DMS114 treated with DMSO at 0.1 percent for 48 hours (cell line): Measurements from ENCODE around the gene SPIRE2.

Experiments
- DNase-seq: peaks from one replicate; lab custom pipeline; 2025; ENCODE audit not compliant: unreplicated experiment; lab: John Stamatoyannopoulos, UW

The SPIRE2 gene

DNA sequence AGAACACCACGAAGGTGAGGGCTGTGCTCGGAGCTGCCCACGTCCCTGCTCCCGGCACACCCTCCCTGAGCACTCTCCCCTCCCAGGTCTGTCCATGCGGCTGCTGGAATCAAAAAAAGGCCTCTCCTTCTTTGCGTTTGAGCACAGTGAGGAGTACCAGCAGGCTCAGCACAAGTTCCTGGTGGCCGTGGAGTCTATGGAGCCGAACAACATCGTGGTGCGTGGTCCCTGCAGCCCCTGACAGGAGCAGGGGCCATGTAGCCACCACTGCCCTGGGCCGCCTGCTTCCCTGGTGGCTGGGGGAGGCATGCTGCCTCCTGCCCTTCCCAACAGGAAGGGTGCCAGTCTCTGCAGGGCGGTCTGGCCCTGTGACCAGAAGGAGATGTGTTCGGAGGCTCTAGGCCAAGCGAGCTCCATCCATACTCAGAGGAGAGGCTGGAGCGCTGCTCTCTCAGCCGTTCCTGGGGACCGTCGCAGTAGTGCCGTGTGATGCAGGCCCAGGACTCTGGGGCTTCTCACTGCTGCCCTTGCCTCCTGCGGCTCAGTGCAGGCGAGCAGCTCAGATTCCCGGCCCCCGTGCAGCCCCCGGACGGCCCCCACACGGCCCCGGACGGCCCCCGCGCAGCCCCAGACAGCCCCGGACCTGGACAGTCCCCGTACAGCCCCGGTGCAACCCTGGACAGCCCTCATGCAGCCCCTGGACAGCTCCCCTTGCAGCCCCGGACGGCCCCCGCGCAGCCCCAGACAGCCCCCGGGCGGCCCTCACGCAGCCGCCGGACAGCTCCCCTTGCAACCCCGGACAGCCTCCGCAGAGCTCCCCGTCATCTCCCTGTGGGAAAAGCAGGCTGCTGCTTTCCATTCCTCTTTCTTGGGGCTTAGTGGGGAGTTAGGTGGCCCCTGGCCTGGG is 65.6 kb downstream of the SPIRE2 start:
- DNase-seq: no peak

DNA sequence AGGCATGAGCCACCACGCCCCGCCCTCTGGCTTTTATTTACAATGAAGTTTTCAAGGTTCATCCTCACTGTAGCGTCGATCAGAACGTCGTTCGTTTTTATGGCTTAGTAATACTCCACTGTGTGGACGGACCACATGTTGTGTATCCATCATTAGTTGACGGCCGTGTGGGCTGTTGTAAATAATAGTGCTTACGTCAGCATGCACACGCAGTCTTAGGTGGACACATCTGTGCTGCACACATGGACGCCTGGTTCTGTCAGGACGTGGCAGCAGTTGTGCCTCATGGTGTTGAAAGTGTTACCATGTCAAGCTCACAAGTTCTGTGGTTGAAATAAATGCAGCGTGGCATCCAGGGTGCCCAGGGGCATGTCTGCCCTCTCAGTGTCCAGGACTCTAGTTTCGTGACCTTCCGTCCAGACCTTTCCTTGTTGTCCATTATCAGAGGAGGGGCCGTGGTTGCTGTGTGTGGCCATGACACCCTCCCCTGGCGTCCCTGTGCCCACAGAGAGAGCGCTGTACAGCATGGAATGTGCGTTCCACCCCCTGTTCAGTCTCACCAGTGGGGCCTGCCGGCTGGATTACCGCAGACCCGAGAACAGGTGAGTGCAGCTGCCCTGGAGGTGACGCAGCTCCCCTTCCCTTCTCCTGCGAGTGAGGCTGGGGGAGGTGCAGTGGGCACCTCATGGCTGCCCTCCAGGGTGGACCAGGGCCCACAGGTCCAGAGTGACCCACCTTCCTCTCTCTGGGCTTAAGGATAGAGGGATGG is 67.4 kb downstream of the SPIRE2 start:
- no peak for DNase-seq

DNA sequence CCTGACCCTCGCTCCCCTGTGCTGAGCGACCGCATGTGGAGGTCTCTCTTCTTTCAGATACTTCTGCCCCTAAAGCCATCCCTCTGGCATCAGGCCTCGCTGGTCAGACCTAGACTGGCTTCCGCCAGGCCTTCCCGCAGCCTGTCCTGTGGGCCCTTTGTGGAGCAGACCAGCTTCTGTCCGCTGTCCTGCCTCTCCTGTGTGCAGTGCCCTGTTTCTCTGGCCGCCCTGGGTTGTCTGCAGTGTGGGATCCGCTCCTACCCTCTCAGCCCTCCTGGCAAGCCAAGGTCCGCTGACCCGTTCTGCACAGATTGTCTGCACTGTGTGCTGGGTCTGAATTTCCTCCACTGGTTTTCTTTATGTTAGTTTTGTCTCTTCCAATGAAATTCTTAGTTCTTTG is 68.9 kb downstream of the SPIRE2 start:
- no peak for DNase-seq

DNA sequence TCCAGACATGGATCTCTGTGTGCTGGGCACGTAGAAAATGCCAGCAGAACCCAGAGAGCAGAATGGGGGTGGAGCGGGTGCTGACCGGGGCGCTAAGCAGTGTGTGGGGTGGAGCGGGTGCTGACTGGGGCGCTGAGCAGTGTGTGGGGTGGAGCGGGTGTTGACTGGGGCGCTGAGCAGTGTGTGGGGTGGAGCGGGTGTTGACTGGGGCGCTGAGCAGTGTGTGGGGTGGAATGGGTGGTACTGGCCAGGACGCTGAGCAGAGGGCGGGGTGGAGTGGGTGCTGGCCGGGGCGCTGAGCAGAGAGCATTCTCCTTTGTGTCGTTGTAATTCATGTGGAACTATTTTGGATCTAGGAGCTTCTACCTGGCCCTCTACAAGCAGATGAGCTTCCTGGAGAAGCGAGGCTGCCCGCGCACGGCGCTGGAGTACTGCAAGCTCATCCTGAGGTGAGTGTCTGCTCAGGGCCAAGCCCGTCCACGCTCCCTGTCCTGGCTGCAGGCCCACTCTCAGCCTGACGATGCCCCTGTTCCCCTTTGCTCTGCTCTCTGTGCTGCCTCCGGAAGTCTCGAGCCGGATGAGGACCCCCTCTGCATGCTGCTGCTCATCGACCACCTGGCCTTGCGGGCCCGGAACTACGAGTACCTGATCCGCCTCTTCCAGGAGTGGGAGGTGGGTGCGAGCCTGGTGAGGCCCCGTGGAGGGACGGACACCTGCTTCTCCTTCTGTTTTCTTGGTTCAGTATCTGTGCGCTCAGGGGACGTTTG is 70.1 kb downstream of the SPIRE2 start:
- DNase-seq: no peak

DNA sequence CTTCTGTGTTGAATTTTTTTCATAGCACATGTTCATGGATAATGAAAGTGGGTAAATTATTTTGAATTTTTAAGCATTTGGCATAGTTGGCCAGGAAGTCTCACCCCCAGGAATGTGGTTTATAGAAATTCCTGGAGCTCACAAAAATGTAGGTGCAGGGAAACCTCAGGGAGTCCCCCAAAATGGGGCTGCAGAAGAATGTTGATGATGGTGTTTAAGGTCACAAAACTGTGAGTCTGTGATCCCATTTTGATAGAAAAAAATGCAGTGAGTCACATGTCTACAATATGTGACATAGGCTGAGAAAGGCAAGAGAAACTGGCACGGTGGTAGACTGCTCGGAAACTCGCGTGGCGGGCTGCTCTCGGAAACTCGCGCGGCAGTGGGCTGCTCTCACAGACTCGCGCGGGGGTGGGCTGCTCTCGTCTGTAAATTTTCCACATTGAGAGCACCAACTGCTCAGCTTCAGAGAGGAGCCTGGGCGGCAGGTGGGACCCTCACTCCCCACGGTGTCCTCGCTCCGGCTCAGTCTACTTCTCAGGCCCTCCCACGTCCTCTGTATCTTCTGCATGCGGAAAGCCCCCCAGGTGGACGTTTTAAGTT is 71.7 kb downstream of the SPIRE2 start:
- no peak for DNase-seq

DNA sequence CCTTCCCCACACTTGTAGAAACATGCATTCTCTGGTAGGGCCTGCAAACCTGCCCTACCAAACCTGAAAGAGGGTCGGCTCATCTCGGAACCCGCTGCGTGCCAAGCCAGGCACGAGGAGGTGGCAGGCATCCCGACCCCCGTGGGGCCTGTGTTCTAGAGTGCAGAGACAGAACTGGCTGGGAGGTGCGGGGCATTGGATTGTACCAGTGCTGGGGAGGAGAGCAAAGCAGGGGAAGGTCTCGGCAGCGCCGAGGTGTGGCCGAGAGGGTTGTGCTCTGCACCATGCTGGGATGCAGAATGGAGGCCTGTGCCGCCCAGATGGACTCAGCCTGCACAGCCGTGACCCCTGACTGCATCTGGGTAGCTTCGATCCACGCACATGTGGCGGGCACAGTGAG is 72.6 kb downstream of the SPIRE2 start:
- DNase-seq: no peak

DNA sequence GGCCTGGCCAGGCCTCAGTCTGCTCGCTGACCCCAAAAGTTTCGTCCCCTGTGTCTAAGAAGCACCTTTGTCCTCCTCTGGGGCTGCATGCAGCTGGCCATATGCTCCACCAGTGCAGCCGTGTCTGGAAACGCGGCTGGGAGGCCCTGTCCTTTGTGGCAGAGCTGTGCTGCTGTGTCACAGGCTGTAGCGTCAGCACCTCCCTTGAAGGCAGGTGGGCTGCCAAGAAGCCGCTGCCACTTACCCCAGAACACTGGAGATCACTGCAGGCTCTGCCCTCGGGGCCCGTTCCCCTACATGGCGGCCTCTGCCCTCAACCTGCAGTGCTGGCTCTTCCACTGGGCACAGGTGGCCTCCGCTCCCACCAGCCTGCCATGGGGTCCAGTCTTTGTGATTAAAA is 74.7 kb downstream of the SPIRE2 start:
- no peak for DNase-seq

DNA sequence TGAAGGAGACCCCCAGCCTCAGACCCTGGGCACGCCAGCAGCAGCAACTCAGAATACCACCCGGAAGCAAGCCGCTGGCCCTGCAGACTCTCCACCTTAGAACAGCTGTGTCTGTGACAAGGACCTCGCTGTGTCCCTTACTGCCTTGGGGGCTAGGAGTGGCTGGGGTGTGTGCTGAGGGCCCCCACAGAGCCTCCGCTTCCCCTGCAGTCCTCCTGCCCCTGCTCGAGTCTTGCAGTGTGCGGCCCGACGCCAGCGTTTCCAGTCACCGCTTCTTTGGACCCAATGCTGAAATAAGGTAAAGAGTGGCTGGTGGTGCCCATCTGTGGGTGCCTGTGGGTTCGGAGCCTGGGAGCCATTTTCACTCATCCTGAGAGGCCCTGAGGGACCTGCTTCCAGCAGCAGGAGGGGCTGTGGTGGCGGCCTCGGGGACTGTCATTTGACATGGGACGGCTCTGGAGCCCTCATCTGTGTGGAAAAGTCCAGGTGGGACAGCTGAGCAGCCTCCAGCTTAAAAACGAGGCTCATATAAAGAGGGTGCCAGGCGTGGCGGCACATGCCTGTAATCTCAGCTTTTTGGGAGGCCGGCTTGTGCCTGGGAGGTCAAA is 75.7 kb downstream of the SPIRE2 start:
- DNase-seq: no peak

DNA sequence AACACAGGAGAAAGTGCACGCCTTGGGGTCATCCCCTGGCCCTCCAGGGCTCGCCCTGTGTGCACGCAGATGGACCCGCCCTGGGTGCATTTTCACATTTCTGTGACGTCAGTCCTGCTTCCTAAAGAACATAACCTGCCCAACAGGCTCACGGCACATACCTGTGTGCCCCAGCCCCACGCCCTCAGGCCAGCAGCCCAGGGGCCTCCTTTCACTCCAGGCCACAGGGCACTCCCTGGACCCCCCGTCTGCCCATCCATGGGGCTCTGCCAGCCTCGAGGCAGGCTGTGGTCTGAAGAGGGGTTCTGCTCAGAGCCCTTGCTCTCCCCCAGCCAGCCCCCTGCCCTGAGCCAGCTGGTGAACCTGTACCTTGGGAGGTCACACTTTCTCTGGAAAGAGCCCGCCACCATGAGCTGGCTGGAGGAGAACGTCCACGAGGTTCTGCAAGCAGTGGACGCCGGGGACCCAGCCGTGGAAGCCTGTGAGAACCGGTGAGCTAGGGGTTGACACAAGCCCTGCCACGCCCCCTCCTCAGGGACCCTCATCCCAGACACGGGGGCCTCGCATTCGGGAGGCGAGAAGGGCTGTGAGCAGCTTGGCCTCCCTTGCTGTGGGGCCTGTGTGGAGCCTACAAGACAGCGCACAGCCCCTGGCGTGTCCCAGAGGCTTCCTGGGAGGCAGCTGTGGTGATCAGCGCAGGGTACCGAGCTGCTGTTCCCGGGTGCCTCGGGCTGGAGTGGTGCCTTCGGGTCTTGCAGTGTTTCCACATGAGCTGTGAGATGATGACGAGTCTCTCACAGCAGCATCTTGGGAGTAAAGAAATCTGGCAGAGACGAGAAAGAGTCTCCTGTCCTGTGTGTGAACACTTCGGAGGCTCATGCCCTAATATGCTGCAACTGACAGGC is 76.6 kb downstream of the SPIRE2 start:
- DNase-seq: no peak

DNA sequence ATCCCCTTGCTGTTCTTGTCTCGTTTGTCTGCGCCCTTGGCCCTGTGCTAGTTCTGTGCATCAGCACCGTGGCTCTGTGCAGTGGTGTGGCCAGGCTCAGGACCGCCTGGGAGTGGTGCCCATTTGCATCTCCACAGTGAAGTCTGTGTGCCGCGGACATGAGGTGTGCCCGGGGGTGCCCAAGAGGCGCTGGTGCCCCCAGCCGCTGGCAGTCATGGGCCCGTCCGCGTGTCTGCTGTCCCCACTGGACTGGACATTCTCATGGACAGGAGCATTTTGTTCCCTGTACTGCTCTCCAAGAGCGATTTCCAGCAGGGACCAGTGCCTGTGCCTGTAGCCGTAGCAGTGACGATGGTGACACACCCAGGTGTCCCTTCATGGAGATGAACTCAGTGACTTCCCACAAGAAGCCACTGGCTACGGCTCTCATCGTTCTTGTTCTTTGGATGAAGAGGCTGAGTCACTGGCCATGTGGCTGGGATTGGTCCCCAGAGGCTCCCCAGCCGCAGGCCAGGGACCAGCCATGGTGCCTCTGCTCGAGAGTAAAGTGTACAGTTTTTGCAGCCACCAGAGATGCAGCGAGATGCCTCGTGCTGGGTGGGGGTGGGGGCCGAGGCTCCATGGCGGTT is 77.3 kb downstream of the SPIRE2 start:
- DNase-seq: no peak

DNA sequence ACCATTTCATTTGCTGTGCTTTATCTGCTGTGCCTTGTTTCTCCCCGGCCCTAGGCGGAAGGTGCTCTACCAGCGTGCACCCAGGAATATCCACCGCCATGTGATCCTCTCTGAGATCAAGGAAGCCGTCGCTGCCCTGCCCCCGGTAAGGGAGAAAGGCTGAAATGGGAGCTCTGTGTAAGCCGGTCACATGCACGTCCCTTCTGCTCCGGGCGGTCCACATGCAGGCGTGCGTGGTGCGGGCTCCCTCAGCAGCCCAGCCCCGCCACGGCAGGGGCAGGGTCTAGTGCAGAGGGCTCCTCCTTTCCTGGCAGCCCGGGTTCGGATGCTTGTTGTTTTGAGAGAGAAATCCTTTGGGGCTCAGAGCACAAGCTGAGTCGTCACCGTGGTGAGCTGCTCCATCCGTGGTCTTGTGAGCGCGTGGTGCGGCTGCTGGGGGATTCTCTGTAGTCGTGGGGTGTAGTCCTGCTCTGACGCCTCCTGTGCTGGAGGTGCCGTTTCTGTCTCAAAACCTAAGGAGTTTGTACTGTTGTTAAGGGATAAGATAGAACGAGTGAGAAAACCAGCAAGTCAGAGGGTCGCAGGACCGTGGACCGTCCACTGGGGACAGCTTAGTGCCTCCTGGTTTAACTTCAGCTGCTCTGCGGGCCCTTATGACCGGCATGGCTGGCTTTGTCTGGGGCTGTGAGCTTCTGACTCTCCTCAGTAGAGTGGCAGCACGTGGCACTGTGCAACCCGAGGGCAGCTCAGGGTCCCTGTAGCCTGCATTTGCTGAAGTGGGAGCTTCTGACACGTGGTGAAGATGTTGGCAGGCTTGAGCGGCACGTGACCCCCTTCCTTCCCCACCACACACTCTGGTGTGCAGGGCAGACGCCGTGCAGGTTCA is 78.1 kb downstream of the SPIRE2 start:
- DNase-seq: no peak

DNA sequence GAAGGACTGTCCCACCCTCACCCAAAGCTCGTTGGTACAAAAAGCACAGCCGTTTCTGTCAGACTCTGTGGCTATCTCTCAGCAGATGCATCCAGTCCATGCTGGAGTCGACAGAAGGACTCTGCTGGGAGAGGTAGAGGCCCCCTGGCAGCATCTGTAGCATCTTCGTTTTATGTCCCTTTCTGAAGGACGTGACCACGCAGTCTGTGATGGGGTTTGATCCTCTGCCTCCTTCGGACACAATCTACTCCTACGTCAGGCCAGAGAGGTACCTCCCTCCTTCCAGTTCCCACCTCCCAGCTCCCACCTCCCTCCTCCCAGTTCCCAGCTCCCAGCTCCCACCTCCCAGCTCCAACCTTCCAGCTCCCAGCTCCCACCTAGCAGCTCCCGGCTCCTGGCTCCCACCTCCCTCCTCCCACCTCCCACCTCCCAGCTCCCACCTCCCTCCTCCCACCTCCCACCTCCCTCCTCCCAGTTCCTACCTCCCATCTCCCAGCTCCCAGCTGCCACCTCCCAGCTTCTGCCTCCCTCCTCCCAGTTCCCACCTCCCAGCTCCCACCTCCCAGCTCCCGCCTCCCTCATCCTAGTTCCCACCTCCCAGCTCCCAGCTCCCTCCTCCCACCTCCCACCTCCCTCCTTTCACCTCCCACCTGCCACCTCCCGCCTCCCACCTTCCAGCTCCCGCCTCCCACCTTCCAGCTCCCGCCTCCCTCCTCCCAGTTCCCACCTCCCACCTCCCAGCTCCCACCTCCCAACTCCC is 79.0 kb downstream of the SPIRE2 start:
- DNase-seq: no peak

DNA sequence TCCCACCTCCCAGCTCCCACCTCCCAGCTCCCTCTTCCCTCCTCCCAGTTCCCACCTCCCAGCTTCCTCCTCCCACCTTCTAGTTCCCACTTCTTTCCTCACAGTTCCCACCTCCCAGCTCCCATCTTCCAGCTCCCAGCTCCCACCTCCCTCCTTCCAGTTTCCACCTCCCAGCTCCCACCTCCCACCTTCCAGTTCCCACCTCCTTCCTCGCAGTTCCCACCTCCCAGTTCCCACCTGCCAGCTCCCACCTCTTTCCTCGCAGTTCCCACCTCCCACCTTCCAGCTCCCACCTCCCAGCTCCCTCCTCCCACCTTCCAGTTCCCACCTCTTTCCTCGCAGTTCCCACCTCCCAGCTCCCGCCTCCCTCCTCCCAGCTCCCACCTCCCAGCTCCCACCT is 80.0 kb downstream of the SPIRE2 start:
- no peak for DNase-seq

DNA sequence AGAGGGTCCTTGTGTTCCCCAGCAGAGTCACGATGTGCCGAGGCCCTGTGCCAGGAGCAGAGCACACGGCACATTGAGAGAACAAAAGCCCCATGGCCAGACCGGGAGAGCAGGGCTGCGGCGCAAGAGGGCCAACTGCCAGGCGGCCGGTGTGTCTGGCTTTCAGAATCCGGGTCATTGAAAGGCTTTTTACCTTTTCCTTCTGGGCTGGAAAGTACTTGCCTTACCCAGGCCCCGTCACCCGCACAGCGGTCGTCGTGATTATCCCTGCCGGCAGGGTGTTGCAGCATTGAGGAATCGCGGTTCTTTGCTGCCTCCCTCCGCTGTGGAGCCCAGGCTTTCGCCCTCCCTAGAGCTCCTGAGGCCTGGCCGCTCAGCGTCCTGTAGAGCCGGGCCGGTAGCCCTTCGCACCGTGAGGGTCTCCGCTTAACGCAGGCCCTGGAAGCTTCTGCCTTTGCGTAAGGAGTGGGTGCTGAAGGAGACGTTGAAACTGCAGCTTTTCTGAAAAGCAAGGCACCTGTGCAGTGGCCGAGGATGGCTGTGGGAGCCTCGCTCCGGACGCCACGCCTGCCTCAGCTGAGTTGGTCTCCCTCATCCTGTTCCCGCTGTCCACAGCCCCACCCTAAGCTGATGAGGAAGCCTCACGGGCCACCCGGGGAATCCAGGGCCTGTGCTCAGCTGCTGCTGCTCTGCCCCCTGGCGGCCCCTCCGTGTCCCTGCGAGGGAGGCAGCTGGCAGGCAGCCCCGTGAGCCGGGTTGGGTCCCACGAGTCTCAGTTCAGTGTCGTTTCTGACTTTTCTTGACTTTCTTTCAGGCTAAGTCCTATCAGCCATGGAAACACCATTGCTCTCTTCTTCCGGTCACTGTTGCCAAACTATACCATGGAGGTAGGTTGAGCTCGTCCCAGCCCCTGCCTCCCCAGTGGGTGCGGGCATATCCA is 81.8 kb downstream of the SPIRE2 start:
- peak; percentile 21 for DNase-seq

DNA sequence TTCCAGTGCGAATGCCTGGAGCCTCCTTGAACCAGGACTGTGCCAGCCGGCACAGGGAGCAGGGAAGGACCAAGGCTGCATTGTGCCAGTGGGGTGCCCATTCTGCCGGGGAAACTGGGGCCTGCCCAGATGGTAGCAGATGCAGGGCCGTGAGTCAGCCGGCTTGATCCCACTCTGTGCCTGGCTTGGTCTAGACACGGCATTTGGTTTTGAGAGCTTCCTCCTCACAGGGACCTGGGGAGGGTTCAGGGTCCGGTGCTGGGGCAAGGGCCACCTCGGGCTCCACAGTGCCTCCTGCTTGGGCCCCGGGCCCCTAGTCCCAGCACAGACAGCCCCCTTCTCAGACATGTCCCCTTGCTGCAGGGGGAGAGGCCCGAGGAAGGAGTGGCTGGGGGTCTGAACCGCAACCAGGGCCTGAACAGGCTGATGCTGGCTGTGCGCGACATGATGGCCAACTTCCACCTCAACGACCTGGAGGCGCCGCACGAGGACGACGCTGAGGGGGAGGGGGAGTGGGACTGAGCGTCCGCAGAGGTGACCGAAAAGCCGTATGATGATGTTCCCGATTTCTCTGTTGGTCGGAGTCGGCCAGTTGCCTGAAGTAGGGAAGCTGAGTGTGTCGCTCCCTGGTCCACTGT is 82.6 kb downstream of the SPIRE2 start:
- DNase-seq: no peak

DNA sequence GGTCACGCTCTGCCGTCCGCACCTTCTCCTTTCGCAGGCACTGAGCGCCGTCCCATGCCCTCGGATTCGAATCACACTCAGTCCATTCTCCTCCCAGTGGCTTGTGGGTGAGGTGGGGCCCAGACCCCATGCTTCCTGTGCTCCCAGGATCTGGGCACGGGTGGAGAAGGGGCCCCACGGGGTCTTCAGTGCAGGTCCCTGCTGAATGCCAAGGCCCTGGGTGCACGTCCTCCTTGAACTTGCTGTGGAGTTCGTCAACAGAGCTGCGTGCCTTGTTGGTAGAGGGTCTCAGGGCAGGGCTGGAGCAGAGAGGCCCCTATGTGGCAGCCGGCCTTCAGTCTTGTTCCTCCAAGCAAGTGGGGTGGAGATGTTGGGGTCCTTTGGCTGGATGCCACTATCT is 83.1 kb downstream of the SPIRE2 start:
- DNase-seq: no peak
